HG02798 (cell line): Measurements from ENCODE around the gene SAMD4B.
A peak's percentile ranks its signal among the peaks of the same experiment; 100 is the strongest.

Experiments used
- ATAC-seq: cut with Tn5 transposase; IDR thresholded peaks from one replicate; pipeline ENCODE4 v1.9.1; 2021; ENCODE audit warnings: mild to moderate bottlenecking; ENCODE audit not compliant: unreplicated experiment, poor library complexity

The SAMD4B gene

GRCh38 chr19:39386557-39386956 lies 44.3 kb downstream of the SAMD4B start:
- ATAC-seq = no peak

GRCh38 chr19:39388657-39389056 lies 46.4 kb downstream of the SAMD4B start:
- ATAC-seq = no peak

- no peak for ATAC-seq
Observed at GRCh38 chr19:39389631-39390414, 47.6 kb downstream of the SAMD4B start.

GRCh38 chr19:39390451-39390750 lies 48.2 kb downstream of the SAMD4B start:
- ATAC-seq = no peak

GRCh38 chr19:39390751-39391437 lies 48.7 kb downstream of the SAMD4B start, which contains the start of the genes MED29 and PAF1:
MED29 (plus strand) TSS chr19:39391378; CDS start chr19:39391423, 45 bp downstream.
PAF1 (minus strand) TSS chr19:39391106; CDS start chr19:39390864, 242 bp downstream.
- ATAC-seq = peak; percentile 96

- ATAC-seq = peak; percentile 38
Observed at GRCh38 chr19:39397360-39398296, 55.4 kb downstream of the SAMD4B start.

- no peak for ATAC-seq
Observed at GRCh38 chr19:39398297-39398864, 56.2 kb downstream of the SAMD4B start.

- ATAC-seq = no peak
Observed at GRCh38 chr19:39399668-39400050, 57.4 kb downstream of the SAMD4B start.

- ATAC-seq = no peak
Observed at GRCh38 chr19:39400061-39400460, 57.8 kb downstream of the SAMD4B start.

- no peak for ATAC-seq
Observed at GRCh38 chr19:39401070-39401548, 58.9 kb downstream of the SAMD4B start.

- peak; percentile 26 for ATAC-seq
Observed at GRCh38 chr19:39401549-39402345, 59.5 kb downstream of the SAMD4B start.

- peak; percentile 33 for ATAC-seq
Observed at GRCh38 chr19:39402346-39403300, 60.4 kb downstream of the SAMD4B start.

- ATAC-seq = peak; percentile 23
Observed at GRCh38 chr19:39403331-39404312, 61.4 kb downstream of the SAMD4B start.

GRCh38 chr19:39405261-39405957 lies 63.2 kb downstream of the SAMD4B start:
- ATAC-seq = no peak

- no peak for ATAC-seq
Observed at GRCh38 chr19:39405958-39406655, 63.9 kb downstream of the SAMD4B start.
